HCT116 (cell line): ENCODE data around the gene HEMGN. TPM values are rescaled to one million over a fixed set of nuclear protein-coding genes. Genes with fewer than 3 reads are reported as not detected.

ENCODE experiments used
- ATAC-seq: fragments of 200-7000 bp; cut with Tn5 transposase; 2 replicates; pipeline ENCODE4 v1.9.1; 2020; ENCODE audit warnings: mild to moderate bottlenecking, moderate library complexity
- Bru-seq: library from RNA; stranded (reverse); fragments of 400-500 nt; gene quantifications from one replicate; lab custom pipeline; 2021; lab: Mats Ljungman, UMichigan
- BruChase-seq, 2 experiments: library from RNA; stranded (reverse); fragments of 400-500 nt; gene quantifications; one replicate each; lab custom pipeline; 2021; lab: Mats Ljungman, UMichigan
- BruUV-seq: library from RNA; stranded (reverse); fragments of 400-500 nt; replicated peaks from 2 replicates; lab custom pipeline; 2021; lab: Mats Ljungman, UMichigan
- CTCF ChIA-PET: fragments of 300-600 bp; sonication (Branson Sonifier 250); formaldehyde crosslinking; loops from one replicate; lab custom pipeline; 2021; ENCODE audit warnings: antibody characterized with exemption; lab: Charles Lee
- POLR2A ChIA-PET: fragments of 300-600, 350-600 bp; sonication (Branson Sonifier 250); formaldehyde crosslinking; loops from one replicate; lab custom pipeline; 2021; ENCODE audit warnings: antibody characterized with exemption; lab: Charles Lee
- RAD21 ChIA-PET, 2 experiments: fragments of 300-600 bp; sonication (Branson Sonifier 250); formaldehyde crosslinking; loops; one replicate each; lab custom pipeline; 2023; ENCODE audit warnings: low total read pairs in 2 of 2; ENCODE audit not compliant: uncharacterized antibody in 2 of 2, unreplicated experiment in 2 of 2, low non-redundant PET in 1 of 2; lab: Charles Lee
- DNase-seq: peaks from one replicate; pipeline ENCODE4 v3.0.0-alpha.2; 2010; ENCODE audit warnings: low read depth, low spot score
- H2AFZ ChIP-seq: fragments of 200-600 bp; shearing (Covaris generic), sonication (generic); 2 replicates; pipeline ENCODE4 v1.6.1; 2017; ENCODE audit warnings: low read depth, mixed run types, mixed read lengths, antibody characterized with exemption, low read length; ENCODE audit not compliant: poor library complexity, severe bottlenecking
- H3K27ac ChIP-seq: 2 replicates; pipeline ENCODE4 v1.5.1; 2012; ENCODE audit warnings: low read depth, low read length
- H3K27me3 ChIP-seq: fragments of 200-600 bp; sonication (generic); 2 replicates; pipeline ENCODE4 v1.6.1; 2016; ENCODE audit warnings: mixed run types, low read length, mixed read lengths; ENCODE audit not compliant: insufficient read depth
- H3K36me3 ChIP-seq, 2 experiments: fragments of 200-500 bp in 1 of 2; fragments of 200-600 bp in 1 of 2; sonication (Bioruptor generic) in 1 of 2; sonication (generic) in 1 of 2; 2 replicates each; pipeline versions ENCODE4 v1.5.1 to v1.6.1; 2014 to 2016; ENCODE audit warnings: low read length in 2 of 2, inconsistent platforms in 1 of 2, mixed read lengths in 1 of 2, mixed run types in 1 of 2; ENCODE audit not compliant: insufficient read depth in 2 of 2, control insufficient read depth in 1 of 2
- H3K4me1 ChIP-seq, 2 experiments: fragments of 200-600 bp in 1 of 2; sonication (generic) in 1 of 2; 2 replicates each; pipeline versions ENCODE4 v1.5.1 to v1.6.1; 2012 to 2017; ENCODE audit warnings: low read length in 2 of 2, inconsistent platforms in 1 of 2, mild to moderate bottlenecking in 1 of 2, mixed read lengths in 1 of 2, mixed run types in 1 of 2, moderate library complexity in 1 of 2; ENCODE audit not compliant: insufficient read depth in 2 of 2, control insufficient read depth in 1 of 2
- H3K4me2 ChIP-seq: fragments of 200-600 bp; sonication (generic); 2 replicates; pipeline ENCODE4 v1.6.1; 2017; ENCODE audit warnings: mixed run types, low read length, mixed read lengths
- H3K4me3 ChIP-seq, 2 experiments: fragments of 200-600 bp in 1 of 2; sonication (generic) in 1 of 2; replicated peaks in 1 of 2; 2 replicates each; pipeline ENCODE4 v1.5.1; 2011 to 2016; ENCODE audit warnings: low read length in 2 of 2, control low read depth in 1 of 2, low read depth in 1 of 2, mild to moderate bottlenecking in 1 of 2, mixed read lengths in 1 of 2, mixed run types in 1 of 2
- H3K79me2 ChIP-seq: fragments of 200-600 bp; sonication (generic); 2 replicates; pipeline ENCODE4 v1.6.1; 2017; ENCODE audit warnings: mild to moderate bottlenecking, mixed run types, low read length, moderate library complexity, mixed read lengths; ENCODE audit not compliant: insufficient read depth
- H3K9ac ChIP-seq: fragments of 200-600 bp; sonication (generic); 2 replicates; pipeline ENCODE4 v1.6.1; 2016; ENCODE audit warnings: low read length, mixed read lengths
- H3K9me2 ChIP-seq: fragments of 200-600 bp; sonication (generic), shearing (Covaris generic); 2 replicates; pipeline ENCODE4 v1.6.1; 2017; ENCODE audit warnings: mixed run types, mild to moderate bottlenecking, moderate library complexity; ENCODE audit not compliant: insufficient read depth
- H3K9me3 ChIP-seq, 2 experiments: fragments of 200-500 bp in 1 of 2; fragments of 200-600 bp in 1 of 2; sonication (Bioruptor generic) in 1 of 2; sonication (generic) in 1 of 2; 2 replicates each; pipeline ENCODE4 v1.6.1; 2014 to 2017; ENCODE audit warnings: low read length in 2 of 2, mixed read lengths in 2 of 2, inconsistent platforms in 1 of 2, low read depth in 1 of 2, mild to moderate bottlenecking in 1 of 2, mixed run types in 1 of 2, moderate library complexity in 1 of 2; ENCODE audit not compliant: control insufficient read depth in 1 of 2, insufficient read depth in 1 of 2
- H4K20me1 ChIP-seq: fragments of 200-600 bp; sonication (generic), shearing (Covaris generic); 2 replicates; pipeline ENCODE4 v1.6.1; 2017; ENCODE audit warnings: mixed run types, mild to moderate bottlenecking, moderate library complexity; ENCODE audit not compliant: insufficient read depth
- ELF1 ChIP-seq: IDR thresholded peaks from 2 replicates; pipeline ENCODE4 v1.6.1; 2012; ENCODE audit warnings: low read depth, borderline replicate concordance
- EZH2 ChIP-seq: fragments of 200-600 bp; sonication (generic); IDR thresholded peaks from 2 replicates; pipeline ENCODE4 v1.6.1; 2017; ENCODE audit warnings: antibody characterized with exemption, mixed run types
- FOSL1 ChIP-seq: IDR thresholded peaks from 2 replicates; pipeline ENCODE4 v1.6.1; 2012; ENCODE audit warnings: low read depth
- POLR2A ChIP-seq: IDR thresholded peaks from 2 replicates; pipeline ENCODE4 v1.7.0; 2011; ENCODE audit warnings: borderline replicate concordance; ENCODE audit not compliant: insufficient read depth, insufficient read length; ENCODE audit errors: extremely low read depth
- RAD21 ChIP-seq: IDR thresholded peaks from 2 replicates; pipeline ENCODE4 v1.6.1; 2012; ENCODE audit warnings: low read depth, mild to moderate bottlenecking
- SIN3A ChIP-seq: IDR thresholded peaks from 2 replicates; pipeline ENCODE4 v1.6.1; 2012; ENCODE audit warnings: low read depth
- intact Hi-C: fragments of 100-400 bp; cut with micrococcal nuclease; formaldehyde crosslinking; loops from 2 replicates; pipeline ENCODE4 v1.10.0; 2022
- long read RNA-seq: library from polyadenylated mRNA; unstranded; transcript quantifications from one replicate; pipeline ENCODE4 v2.0.0, GENCODE V29; 2021; ENCODE audit not compliant: unreplicated experiment
- polyA plus RNA-seq: library from polyadenylated mRNA; unstranded; fragments of >200 nt; gene quantifications from 2 replicates; pipeline ENCODE4 v1.2.1, GENCODE V29; 2012; ENCODE audit warnings: missing spikeins
- total RNA-seq: library from RNA; stranded (reverse); gene quantifications from one replicate; pipeline ENCODE4 v1.2.1, GENCODE V29; 2021; ENCODE audit not compliant: unreplicated experiment
- TF ChIP-seq, protein P1 (sequence below): IDR thresholded peaks from 2 replicates; pipeline ENCODE4 v1.6.1; 2011; ENCODE audit warnings: mild to moderate bottlenecking, low read length, moderate library complexity; ENCODE audit not compliant: insufficient replicate concordance; ENCODE audit errors: extremely low read depth
- TF ChIP-seq, protein P2 (sequence below): IDR thresholded peaks from 2 replicates; pipeline ENCODE4 v1.6.1; 2012
- TF ChIP-seq, protein P3 (sequence below), 3 experiments: fragments of 200-600 bp in 1 of 3; sonication (generic) in 1 of 3; IDR thresholded peaks in 2 of 3; conservative IDR thresholded peaks in 1 of 3; 2 replicates each; pipeline ENCODE4 v1.5.1; 2012 to 2017; ENCODE audit warnings: low read depth in 2 of 3, low read length in 2 of 3, antibody characterized with exemption in 1 of 3, borderline replicate concordance in 1 of 3, control low read depth in 1 of 3, mild to moderate bottlenecking in 1 of 3, mixed read lengths in 1 of 3, mixed run types in 1 of 3, moderate library complexity in 1 of 3; ENCODE audit not compliant: insufficient read depth in 1 of 3

The HEMGN gene, protein sequence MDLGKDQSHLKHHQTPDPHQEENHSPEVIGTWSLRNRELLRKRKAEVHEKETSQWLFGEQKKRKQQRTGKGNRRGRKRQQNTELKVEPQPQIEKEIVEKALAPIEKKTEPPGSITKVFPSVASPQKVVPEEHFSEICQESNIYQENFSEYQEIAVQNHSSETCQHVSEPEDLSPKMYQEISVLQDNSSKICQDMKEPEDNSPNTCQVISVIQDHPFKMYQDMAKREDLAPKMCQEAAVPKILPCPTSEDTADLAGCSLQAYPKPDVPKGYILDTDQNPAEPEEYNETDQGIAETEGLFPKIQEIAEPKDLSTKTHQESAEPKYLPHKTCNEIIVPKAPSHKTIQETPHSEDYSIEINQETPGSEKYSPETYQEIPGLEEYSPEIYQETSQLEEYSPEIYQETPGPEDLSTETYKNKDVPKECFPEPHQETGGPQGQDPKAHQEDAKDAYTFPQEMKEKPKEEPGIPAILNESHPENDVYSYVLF
- not detected for total RNA-seq
- not detected in 2 replicates for polyA plus RNA-seq
- percentile 12 among the genes with signal in this experiment for Bru-seq, nascent RNA
- percentile 14 among the genes with signal in this experiment for BruChase-seq, experiment 1, labeled RNA remaining after a 6-hour chase
- percentile 10 among the genes with signal in this experiment for BruChase-seq, experiment 2, labeled RNA remaining after a 2-hour chase
- long read RNA-seq: 0 reads

DNA sequence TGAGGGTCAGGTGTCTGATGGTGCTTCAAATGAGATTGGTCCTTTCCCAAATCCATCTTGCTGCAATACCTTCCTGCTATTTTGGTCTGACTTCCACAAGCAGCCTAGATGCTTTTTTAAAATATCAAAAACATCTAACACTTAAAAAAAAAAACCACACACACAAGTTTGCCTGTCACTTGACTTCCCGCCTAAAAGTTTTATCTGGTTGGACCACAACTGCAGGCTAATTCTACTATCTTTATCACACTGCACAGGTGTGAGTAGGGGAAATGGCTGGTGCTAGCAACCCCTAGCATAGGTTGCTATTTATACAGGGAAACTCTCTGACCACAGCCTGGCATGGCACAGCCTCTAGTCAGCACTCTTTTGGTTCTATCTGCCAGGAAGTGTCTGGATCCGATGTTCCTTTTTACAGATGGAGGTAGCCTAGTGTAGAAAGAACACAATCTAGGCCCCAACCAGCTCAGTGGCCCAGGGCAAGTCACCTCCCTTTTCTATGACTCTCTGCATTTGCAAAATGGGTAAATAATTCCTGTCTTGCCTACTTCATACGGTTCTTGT lies at the start of gene HEMGN:
Gene HEMGN, minus strand, starts transcription at position 92 of the 564 bp plus-strand sequence. Its CDS starts 36 bp downstream, at position 56.
- Histone ChIP-seq H3K36me3 (no peaks in the 10 kb centered on the region), H3K4me2 (no peak within 1 kb of the TSS), H3K79me2 (no peaks in the 10 kb centered on the region), H3K27ac (no peak within 1 kb of the TSS), H3K4me1 (no peaks in the 10 kb centered on the region), H3K9me2 (no peaks in the 10 kb centered on the region), H3K9me3 (no peaks in the 10 kb centered on the region), H4K20me1 (no peaks in the 10 kb centered on the region), H3K9ac (no peak within 1 kb of the TSS), H2AFZ (no peak within 1 kb of the TSS), H3K4me3 (no peak within 1 kb of the TSS), H3K27me3 (peaks cover 31% of the 10 kb centered on the region)
- POLR2A ChIA-PET: no interaction called here
- ATAC-seq (no peak), DNase-seq (no peak)
- TF ChIP-seq POLR2A: no peak
- TF ChIP-seq, protein P1, sequence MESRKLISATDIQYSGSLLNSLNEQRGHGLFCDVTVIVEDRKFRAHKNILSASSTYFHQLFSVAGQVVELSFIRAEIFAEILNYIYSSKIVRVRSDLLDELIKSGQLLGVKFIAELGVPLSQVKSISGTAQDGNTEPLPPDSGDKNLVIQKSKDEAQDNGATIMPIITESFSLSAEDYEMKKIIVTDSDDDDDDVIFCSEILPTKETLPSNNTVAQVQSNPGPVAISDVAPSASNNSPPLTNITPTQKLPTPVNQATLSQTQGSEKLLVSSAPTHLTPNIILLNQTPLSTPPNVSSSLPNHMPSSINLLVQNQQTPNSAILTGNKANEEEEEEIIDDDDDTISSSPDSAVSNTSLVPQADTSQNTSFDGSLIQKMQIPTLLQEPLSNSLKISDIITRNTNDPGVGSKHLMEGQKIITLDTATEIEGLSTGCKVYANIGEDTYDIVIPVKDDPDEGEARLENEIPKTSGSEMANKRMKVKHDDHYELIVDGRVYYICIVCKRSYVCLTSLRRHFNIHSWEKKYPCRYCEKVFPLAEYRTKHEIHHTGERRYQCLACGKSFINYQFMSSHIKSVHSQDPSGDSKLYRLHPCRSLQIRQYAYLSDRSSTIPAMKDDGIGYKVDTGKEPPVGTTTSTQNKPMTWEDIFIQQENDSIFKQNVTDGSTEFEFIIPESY: no peak
- TF ChIP-seq SIN3A: no peak
- no peak for TF ChIP-seq RAD21
- no peak for TF ChIP-seq ELF1
- TF ChIP-seq, protein P2, sequence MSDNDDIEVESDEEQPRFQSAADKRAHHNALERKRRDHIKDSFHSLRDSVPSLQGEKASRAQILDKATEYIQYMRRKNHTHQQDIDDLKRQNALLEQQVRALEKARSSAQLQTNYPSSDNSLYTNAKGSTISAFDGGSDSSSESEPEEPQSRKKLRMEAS: no peak
- TF ChIP-seq FOSL1: no peak
- TF ChIP-seq, protein P3, sequence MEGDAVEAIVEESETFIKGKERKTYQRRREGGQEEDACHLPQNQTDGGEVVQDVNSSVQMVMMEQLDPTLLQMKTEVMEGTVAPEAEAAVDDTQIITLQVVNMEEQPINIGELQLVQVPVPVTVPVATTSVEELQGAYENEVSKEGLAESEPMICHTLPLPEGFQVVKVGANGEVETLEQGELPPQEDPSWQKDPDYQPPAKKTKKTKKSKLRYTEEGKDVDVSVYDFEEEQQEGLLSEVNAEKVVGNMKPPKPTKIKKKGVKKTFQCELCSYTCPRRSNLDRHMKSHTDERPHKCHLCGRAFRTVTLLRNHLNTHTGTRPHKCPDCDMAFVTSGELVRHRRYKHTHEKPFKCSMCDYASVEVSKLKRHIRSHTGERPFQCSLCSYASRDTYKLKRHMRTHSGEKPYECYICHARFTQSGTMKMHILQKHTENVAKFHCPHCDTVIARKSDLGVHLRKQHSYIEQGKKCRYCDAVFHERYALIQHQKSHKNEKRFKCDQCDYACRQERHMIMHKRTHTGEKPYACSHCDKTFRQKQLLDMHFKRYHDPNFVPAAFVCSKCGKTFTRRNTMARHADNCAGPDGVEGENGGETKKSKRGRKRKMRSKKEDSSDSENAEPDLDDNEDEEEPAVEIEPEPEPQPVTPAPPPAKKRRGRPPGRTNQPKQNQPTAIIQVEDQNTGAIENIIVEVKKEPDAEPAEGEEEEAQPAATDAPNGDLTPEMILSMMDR (IDR thresholded peaks at IDR 0.05 in 2 of 3, conservative IDR thresholded peaks at IDR 0.05 in 1 of 3; ENCODE audit: borderline replicate concordance in 1 of 3, insufficient read depth in 1 of 3, low read depth in 2 of 3, low read length in 2 of 3): no peak
- TF ChIP-seq EZH2: no peak
- CTCF ChIA-PET: no interaction called here
- BruUV-seq: no TSS peak
- intact Hi-C loops: loop anchor here (5.0 kb wide), 1 partner anchor 94 kb away; no protein-coding TSS in a partner anchor
- RAD21 ChIA-PET: no interaction called here
